SHP77 treated with DMSO at 0.1 percent for 48 hours (cell line): Measurements from ENCODE around the gene AUTS2.

Experiments used
- DNase-seq: peaks from one replicate; lab custom pipeline; 2025; lab: John Stamatoyannopoulos, UW

AUTS2 gene

DNA sequence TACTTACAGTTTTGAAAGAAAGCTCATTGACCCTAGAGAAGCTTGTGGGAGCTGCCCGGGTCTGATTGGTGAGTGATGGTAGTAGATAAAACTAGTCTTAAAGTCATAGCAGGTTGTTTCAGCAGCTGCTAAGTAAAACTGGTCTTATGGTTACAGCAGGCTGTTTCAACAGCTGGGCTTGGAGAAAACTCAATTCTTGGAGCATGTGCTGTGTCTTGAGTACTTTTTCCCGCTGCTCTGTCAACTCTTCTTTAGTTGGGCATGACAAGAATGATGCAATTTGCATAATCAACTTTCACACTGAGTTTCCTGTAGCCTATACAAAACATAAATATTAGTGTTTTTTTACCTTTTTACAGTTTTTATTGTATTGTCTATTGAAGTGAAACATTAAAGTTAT lies 707.9 kb downstream of the AUTS2 start:
- no peak for DNase-seq

DNA sequence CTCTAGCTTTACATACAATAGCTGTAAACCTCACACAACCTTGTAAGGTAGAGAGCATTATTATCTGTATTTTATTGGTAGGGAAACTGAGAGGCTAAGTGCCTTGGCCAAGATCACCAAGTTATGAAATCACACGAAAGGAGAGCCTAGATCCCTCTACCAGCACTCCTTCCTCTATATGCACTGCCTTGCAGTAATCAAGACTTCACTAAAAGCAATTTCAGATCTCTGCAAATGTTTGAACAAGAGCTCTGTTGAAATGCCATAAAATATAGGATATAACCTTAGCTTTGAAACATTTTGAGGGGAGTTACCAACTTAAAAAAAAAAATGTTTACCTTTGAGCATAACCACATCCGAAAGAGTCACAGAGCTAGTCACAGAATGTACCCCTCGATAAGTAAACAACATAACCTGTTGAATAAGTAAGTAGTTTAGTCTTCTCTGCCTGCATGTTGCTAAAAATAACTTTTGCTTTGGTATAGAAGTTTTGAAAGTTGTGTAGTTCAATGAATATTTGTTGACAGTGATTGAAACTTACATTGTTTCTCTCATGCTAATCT lies 709.4 kb downstream of the AUTS2 start:
- no peak for DNase-seq

DNA sequence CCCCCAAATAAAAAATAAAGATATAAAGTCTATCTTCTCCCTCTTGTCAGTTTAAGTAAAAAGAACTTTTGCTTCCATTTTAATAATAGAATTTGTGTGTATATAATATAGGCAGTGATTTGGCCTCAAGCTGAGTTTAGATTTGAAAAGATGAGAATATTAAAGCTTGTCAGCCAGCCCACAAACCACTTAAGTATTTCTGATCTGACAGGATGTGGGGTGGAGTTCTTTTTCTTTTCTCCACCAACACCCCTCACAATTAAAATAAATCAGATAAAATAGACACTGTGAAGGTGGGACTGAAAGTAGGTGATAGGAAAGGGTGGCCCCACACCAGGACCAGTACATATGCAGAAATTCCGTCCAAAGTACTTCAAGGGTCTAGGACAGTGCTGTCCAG lies 714.1 kb downstream of the AUTS2 start:
- no peak for DNase-seq

DNA sequence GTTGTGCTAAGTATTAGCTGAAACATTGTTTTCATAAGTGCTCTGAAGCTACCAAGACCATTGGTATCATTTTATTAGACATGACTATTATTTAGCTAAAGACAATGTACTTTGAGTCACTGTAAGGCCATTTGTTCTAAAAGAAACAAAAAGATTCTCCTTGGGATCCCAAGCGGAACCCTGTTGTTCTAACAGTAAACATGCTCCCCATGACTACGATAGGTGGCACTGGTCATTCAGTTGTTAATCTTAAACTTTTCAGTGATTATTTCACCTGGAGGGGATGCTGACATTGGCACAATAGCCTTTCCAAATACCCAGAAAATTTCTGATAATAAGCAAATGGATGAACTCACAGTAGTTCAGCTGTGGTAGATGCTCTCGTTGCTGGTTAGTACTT lies 715.0 kb downstream of the AUTS2 start:
- DNase-seq: no peak

DNA sequence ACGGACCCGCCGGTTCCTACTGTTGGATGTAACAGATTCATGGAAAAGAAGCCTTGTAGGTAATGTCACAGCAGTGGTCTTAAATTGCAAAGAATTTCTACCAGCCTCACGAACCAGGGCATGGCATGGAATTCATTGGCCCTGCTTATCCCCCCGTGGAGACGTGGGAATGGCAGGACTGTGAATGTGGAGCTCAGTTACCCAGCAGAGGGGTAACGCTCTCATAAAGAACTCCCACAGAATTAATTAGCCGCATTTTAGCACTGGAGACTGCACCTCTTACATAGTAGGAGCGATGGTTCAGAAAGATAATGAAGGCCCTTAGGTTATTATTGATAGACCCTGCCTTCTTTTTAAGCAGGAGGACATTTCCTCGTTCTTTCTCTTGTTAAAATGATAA lies 715.4 kb downstream of the AUTS2 start:
- DNase-seq: no peak

DNA sequence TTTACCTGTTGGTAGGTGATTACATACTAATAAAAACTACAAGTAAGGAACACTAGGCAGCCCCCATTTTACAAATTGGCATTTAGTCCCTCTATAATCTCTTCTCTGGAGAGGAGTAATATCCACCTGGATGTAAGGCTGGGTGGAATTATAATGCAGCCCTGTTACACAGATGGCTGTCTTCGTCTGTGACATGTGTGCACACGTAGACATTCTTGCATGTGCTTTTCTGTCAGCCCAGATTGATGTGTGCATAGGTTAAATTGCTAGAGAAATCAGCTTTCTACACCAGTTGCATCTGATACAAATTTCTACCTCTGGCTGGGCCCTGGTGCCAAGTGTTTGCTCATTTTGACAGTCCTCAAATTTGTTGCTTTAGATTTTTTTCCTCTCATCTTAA lies 715.9 kb downstream of the AUTS2 start:
- no peak for DNase-seq

DNA sequence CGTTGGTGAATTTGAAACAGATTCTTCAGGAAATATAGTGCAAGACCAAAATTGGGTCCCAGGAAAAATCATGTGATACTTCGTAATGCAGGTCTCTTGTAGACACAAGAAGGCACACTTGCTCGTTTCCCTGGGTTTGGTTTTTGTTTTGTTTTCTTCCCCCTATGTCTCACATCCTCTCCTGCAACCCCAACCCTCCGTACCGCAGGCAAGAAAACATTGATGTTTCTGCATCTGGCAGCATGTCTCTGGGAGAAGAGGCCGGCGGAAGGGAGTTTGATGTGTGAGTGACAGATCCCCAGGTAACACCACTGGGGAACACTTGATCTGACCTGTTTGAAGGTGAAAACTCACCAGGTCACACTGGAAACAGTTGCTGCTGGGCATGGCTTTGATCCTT lies 718.5 kb downstream of the AUTS2 start:
- DNase-seq: no peak

DNA sequence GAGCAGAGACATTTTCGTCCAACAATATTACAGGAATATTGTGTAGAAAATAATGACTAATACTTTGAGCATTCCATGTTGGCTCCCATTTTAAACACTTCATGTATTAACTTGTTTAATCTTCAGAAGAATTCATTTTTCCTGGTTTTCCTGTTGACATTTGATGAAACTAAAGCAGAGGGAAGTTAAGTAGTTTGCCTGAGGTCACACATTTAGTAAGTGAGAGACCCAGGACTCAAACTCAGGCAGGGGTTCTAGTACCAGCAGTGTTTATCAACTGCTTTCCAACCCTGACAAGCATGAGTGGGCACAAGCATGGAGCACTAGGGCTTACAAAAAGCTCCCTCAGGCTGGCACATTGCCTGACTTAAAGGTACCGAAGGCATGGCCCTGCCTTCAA lies 719.1 kb downstream of the AUTS2 start:
- DNase-seq: no peak

DNA sequence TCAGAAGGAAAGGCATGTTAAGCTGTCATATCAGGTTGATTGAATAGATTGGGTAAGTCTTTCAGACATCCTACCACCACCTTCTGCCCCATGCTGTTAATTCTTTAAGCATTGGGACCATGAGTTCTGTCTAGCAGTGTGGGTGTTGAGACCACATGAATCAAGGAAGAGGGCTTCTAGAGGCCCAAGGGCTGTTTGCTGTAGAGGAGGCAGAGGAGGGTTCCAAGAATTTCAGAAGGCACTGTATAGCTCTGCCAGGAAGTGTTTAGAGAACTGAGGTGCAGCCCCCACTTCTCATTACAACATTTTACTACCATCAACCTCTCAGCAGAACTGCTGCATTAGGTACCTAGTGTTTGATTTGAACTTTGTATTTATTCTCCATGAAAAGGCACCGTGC lies 720.2 kb downstream of the AUTS2 start:
- no peak for DNase-seq

DNA sequence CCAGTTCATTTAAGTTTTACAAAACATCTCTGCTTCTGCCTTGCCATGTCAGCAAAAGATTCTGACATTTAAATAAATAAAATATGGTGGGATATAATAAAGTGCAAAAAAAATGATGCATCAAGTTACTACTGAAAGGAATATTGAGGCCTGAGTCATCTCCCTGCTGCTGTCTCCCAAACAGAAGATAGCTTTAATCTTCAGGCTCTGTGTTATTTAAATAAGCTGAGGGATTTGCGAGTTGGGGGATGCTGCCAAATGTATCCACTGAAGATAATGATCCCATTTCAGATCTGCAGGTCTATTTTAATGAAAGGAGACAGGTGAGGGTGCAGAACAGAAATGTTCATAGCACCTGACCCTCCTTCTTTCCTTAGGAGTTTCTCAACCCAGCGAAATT lies 720.8 kb downstream of the AUTS2 start:
- no peak for DNase-seq

DNA sequence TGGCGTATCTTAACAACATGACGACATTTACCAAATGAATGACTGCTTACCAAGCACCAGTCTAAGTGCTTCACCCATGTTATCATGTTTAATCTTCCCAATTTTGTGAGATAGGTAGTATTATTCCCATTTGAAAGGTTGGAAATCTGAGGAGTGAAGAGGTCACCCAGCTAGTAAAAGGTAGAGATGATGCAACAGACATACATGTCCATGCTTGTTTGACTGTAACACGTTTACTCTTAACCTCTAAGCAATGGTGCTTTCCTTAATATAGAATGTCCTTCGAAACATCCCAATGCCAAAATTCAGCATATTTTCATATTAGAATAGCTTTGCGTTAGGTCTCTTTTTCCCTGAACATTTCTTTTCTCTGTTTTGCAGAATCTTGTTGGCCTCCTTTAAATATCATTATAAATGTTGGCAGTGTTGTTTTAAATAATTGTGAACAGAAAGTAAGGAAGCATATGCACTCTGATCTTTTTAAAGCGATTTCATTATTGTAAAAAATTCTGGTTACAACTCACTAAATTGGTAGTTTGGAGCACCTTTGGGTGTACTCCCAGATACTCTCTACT lies 722.8 kb downstream of the AUTS2 start:
- DNase-seq: no peak

DNA sequence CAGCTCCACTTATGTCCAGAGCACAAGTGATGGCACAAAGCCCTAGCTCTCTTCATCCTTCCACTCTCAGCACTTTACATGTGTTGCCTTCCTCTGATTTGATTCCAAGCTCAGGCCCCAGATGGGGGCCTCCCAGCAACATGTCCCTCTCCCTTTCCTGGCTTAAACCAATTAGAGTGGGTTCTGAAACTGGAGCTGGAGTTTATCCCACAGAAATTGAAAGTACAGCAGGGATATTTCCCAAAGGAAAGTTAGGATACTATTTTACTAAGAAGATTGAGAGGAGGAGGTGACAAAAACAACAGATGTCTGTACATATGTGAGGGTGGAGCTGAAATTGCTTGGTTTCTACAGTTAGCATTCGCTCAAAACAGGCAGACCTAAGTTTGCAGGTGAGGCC lies 724.6 kb downstream of the AUTS2 start:
- DNase-seq: no peak

DNA sequence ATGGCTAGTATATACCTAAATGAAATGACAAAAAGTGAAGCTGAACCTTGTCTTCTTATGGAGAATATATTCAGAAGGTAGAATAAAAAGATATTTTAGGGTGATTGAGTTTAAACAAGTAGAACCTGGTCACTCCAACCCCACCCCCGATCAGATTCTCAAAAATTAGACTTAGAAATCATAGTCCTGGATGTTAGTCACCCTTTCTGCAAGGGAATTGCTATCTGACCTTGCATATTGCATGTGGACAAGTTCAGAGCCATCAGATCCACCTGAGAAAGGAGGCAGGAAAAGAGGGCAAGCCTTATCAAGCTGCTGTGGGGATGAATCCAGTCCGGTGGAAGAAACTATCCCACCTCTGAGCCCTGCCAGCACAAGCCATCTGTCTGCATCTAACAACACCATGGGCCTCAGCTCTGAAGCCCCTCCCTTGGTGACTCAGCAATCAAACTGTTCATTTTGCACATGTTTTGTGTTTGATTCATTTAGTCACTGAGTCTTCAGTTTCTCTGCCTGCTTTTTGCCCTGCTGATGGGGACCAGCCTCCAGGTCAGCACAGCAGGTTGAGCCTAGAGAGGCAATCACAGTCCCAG lies 727.3 kb downstream of the AUTS2 start:
- no peak for DNase-seq

DNA sequence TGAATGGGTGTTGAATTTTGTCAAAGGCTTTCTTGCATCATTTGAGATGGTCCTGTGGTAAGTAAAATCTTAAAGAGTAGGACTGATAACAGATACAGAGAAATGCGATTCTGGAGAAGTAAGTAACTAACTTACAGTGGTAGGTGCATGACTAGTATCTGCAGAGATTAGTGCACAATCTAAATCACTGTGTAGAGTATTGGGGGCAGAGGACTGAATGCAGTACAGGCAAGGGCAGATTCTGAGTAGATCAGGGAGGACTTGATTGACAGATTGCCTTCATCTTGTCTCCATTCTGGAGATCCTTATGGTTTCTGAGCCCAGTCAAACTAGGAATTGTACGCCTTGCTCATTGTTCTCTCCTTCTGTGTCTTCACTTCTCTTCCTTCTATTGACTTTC lies 736.0 kb downstream of the AUTS2 start:
- no peak for DNase-seq

DNA sequence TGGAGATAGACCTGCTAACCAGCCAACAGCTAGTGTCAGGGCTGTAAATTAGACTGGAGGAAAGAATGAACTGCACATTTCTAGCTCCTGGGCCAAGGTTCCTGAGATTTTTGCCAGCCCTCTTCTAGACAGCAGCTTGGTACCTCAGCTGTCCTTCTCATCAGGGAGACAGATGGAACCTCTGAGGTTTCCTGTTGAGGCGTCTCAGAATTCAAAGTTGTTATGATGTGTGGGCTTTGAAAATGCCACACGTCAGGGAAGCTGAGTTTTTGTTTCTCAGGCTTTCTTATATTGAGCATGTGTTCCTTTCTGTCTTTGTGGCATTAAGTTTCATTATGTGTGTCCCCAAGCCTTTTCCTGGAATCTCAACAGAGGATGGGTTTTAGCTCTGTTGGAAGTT lies 736.6 kb downstream of the AUTS2 start:
- DNase-seq: no peak

DNA sequence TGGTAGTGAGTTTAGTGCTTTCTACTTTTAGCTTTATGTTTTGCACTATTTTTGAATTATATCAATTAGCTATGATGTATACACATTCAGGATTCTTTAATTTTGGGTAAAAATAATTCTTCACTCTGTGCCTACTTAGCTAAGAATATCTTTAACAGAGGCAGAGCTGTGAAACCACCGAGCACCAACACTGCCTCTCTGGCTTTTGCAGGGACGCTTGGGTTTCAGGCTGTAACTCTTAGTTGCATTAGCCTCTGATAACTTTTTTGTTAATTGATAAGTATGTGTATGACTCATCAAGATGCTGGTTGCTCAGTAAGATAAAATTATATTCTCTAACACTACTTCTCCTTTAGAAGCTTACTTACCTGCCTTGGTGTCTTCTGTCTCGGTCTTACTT lies 738.3 kb downstream of the AUTS2 start:
- DNase-seq: no peak

DNA sequence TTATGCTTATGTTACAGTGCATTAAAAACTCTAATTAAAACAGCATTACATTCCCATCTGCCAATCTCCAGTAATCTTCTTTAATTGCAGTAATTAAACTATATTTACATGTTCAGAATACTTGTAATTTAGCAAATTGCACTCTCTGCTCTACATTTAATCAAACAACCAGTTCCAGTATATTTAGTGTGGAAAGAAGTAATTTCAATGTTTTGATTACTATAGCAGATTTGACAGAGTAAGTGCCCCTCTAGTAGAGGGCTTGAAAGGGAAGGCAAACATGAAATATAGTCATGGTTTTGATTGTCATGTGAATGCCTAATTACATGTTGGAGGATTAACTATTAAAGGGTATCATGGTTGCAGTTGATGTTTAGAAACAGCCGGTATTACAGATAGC lies 739.7 kb downstream of the AUTS2 start:
- no peak for DNase-seq

DNA sequence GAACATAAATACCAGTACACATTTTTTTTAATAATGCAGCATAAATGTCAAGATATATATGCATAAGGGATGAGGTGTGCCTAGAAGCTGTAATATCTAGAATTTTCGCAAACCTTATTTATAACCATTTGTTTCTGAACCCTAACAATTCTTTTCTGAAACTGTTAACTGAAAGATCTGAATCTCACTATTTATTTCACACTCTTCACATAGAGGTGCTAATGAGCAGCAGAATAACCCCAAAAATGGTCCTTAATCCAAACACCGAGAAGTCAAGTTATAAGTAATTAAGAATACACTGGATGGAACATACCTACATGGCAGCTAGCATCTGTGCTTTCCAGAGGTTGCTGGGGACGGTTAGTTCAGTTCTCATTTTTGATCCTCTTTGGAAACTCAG lies 742.0 kb downstream of the AUTS2 start:
- DNase-seq: no peak

DNA sequence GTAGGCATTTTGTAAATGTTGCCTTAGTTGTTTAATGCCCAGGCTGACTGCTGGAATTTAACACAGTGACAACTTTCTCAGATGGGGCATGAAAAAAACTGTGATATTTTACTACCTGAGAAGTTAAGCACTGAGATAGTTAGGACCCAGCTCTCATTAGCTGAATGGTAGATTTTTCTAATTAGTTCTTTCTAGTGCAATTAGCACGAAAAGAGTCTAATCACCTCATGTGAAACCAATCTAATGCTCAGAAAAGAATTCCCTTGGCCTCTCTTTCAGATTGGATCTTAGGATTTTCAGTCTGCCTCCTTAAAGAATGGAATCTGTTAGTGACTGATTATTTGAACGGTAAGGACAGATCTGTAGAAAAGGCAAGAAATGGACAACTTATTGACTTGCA lies 743.2 kb downstream of the AUTS2 start:
- no peak for DNase-seq

DNA sequence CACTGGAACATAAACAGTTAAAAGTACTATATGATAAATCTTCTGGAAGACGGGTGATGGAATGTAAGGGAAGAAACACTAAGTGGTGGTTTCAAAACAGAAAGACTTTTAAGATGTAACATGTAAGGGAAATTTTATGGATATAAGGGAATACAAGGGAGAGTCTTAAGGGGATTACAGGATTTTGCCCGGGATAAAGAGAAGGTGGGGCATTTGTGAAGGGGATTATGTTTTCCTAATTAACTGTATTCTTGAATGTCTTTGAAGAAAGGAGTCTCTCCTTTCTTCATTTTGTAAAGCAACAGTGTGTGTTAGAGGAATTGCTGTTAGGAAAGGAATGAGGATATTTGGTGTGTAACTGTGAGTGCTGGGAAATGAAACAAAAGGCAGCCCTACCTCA lies 745.2 kb downstream of the AUTS2 start:
- DNase-seq: no peak

DNA sequence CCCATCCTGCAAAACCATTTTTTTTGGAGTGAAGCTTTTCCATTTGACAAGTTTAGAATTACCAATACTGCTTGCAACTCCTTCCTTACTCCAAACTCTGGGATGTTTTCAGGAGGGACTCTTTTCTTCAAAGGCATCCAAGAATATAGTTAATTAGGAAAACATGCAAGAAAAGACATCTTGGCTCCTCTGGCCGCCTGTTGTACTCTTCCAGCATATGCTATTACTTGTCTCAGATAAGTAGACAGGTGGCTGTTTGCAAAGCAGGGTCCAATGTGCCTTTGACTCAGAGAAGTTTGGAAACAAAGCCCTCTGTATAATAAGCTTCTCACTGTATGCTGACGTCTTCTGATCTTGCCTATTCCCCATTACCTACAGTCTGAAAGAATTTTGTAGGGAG lies 746.5 kb downstream of the AUTS2 start:
- no peak for DNase-seq

DNA sequence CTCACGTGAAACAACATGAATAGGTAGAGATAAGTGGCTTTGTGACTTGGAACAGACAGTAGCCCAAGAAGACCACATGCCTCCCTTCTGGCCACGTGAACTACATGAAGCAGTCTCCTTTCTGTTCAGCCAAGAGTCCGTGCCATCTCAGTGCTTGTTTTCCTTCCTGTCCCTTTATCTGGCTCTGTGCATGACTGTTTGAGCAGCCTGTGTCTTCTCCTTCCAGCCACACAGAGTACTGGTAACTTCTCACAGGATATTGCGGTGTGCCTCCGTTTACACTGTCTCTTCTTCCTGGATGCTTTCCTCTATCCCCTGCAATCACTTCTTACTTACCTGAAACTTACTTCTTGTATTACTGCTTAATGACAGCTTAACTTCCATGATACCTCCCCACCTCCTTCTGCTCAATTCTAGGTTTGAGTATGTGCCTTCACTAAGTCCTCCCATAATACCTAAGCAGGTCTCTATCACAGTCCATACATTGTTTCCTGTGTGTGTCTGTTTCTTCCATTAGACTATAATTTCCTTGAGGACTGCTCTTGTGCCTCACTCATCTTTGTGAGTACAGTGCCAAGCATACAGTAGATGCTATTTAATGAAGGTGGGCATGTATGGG lies 748.7 kb downstream of the AUTS2 start:
- no peak for DNase-seq

DNA sequence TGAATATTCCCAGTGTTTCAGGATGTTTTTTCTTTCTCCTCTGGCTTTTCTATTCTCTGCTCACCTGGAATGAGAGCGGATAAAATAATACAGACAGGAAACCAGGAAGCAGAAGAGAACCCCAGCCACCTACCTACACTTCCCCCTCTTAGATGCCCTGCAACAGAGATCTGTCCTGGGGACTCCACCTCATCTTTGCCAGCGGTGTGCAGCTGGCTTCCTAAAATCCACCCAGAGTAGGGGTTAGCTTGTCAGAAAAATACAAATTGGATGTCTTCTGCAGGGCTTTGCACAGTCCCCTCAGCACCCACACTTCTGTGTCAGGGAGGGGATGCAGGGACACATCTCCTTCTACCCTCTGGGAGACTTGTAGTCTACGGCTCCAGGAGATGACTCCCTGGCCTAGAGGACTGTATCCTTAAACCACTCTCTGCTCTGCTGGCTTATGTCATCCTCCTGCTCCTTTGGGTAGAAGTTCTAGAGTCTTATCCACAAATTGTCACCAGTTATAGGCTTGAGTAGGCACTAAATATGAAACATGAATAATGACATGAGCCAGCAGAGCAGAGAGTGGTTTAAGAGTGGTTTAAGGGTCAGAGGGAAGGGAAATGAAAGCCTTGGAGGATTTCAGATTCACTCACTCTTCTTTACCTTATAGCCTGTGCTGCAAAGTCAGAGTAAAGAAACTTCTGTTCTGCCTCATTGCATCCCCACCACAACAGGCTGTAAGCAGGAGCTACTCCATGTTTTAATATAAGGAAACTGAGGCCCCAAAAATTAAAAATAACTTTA lies 749.4 kb downstream of the AUTS2 start:
- no peak for DNase-seq
